ENCODE results near the gene RTKN.

The RTKN gene

GRCh38 chr2:74416778-74417177, 25.0 kb downstream of the RTKN start:
- no peak for DNase-seq (ENCODE audit: low read depth)

GRCh38 chr2:74415762-74416395, 25.9 kb downstream of the RTKN start:
- no peak for DNase-seq (ENCODE audit: low read depth)

- no peak for DNase-seq (ENCODE audit: low read depth)
These were observed 26.6 kb downstream of the RTKN start for GRCh38 chr2:74414881-74415761.

GRCh38 chr2:74414441-74414840, 27.3 kb downstream of the RTKN start:
- DNase-seq (ENCODE audit: low read depth), result no peak

- no peak for DNase-seq (ENCODE audit: low read depth)
These were observed 28.6 kb downstream of the RTKN start for GRCh38 chr2:74413001-74413698.

GRCh38 chr2:74407682-74408081, 34.1 kb downstream of the RTKN start:
- DNase-seq (ENCODE audit: low read depth), result no peak

GRCh38 chr2:74406035-74406434, 35.7 kb downstream of the RTKN start:
- DNase-seq (ENCODE audit: low read depth), result no peak

- no peak for DNase-seq (ENCODE audit: low read depth)
These were observed 39.8 kb downstream of the RTKN start for GRCh38 chr2:74401891-74402290.

- no peak for DNase-seq (ENCODE audit: low read depth)
These were observed 42.0 kb downstream of the RTKN start for GRCh38 chr2:74399785-74400184.

GRCh38 chr2:74396149-74396548, 45.6 kb downstream of the RTKN start:
- no peak for DNase-seq (ENCODE audit: low read depth)

- DNase-seq (ENCODE audit: low read depth), result no peak
These were observed 48.2 kb downstream of the RTKN start for GRCh38 chr2:74393525-74393924.

GRCh38 chr2:74392449-74392743, 49.3 kb downstream of the RTKN start:
- DNase-seq (ENCODE audit: low read depth), result no peak

GRCh38 chr2:74391580-74392448, 49.9 kb downstream of the RTKN start:
- no peak for DNase-seq (ENCODE audit: low read depth)

- DNase-seq (ENCODE audit: low read depth), result no peak
These were observed 50.5 kb downstream of the RTKN start for GRCh38 chr2:74391209-74391579.

GRCh38 chr2:74390606-74391005, 51.1 kb downstream of the RTKN start:
- no peak for DNase-seq (ENCODE audit: low read depth)

- no peak for DNase-seq (ENCODE audit: low read depth)
These were observed 54.4 kb downstream of the RTKN start for GRCh38 chr2:74387346-74387745.

- DNase-seq (ENCODE audit: low read depth), result no peak
These were observed 56.3 kb downstream of the RTKN start for GRCh38 chr2:74385396-74385795.

- DNase-seq (ENCODE audit: low read depth), result no peak
These were observed 57.7 kb downstream of the RTKN start for GRCh38 chr2:74384051-74384450.

- DNase-seq (ENCODE audit: low read depth), result no peak
These were observed 58.5 kb downstream of the RTKN start for GRCh38 chr2:74383254-74383653.

GRCh38 chr2:74381751-74382150, 60.0 kb downstream of the RTKN start:
- DNase-seq (ENCODE audit: low read depth), result no peak

- no peak for DNase-seq (ENCODE audit: low read depth)
These were observed 61.6 kb downstream of the RTKN start, which contains the start of gene DCTN1 for GRCh38 chr2:74379851-74380789. TSS of gene DCTN1 (minus strand) at chr2:74380311. CDS start at chr2:74380037, 274 bp downstream.

Data from GM04503 (cell line).